ENCODE data around the gene CTNNA2.

- TF ChIP-seq MYBL2 (IDR thresholded peaks at IDR 0.05; ENCODE audit: low read depth): no peak
- TF ChIP-seq MYBL2 (CRISPR knock-in tag; IDR thresholded peaks at IDR 0.05; ENCODE audit: borderline replicate concordance): no peak
- no peak for TF ChIP-seq CTCF (IDR thresholded peaks at IDR 0.05 in 2 of 3, conservative IDR thresholded peaks at IDR 0.05 in 1 of 3; ENCODE audit: insufficient read depth in 2 of 3, low read depth in 1 of 3, low read length in 3 of 3)
- TF ChIP-seq RHOXF2B (CRISPR knock-in tag; conservative IDR thresholded peaks at IDR 0.05): no peak
Observed at GRCh38 chr2:79817288-79817687, 304.4 kb downstream of the CTNNA2 start.

All from K562 (cell line).